HepG2 (cell line): Measurements from ENCODE around the gene SLIT1. TPM values are rescaled to one million over a fixed set of nuclear protein-coding genes. Genes with fewer than 3 reads are reported as not detected.

Source experiments
- ATAC-seq: fragments of 200-7000 bp; cut with Tn5 transposase; 3 replicates; pipeline ENCODE4 v1.9.1; 2020; ENCODE audit warnings: mild to moderate bottlenecking, moderate library complexity
- BruUV-seq: library from RNA; stranded (reverse); fragments of 400-500 nt; replicated peaks from 2 replicates; lab custom pipeline; 2021; lab: Mats Ljungman, UMichigan
- CTCF ChIA-PET: fragments of 300-600 bp; formaldehyde crosslinking; extraction: SDS; loops from one replicate; lab custom pipeline; 2021; ENCODE audit warnings: low total read pairs, inconsistent platforms, low intra/inter-chr PET ratio; lab: Yijun Ruan, JAX
- POLR2A ChIA-PET: fragments of 350-600 bp; sonication (Branson Sonifier 250); formaldehyde crosslinking; loops from one replicate; lab custom pipeline; 2020; ENCODE audit warnings: antibody characterized with exemption, inconsistent platforms; lab: Yijun Ruan, JAX
- DNase-seq: peaks from one replicate; pipeline ENCODE4 v3.0.0-alpha.2; 2015; ENCODE audit warnings: low spot score
- FAIRE-seq: peaks from 3 replicates; lab custom pipeline; 2011; peaks lifted over from hg19 to GRCh38; lab: Jason Lieb, UNC
- H2AFZ ChIP-seq: one replicate; pipeline ENCODE4 v1.6.1; 2011; ENCODE audit warnings: low read length, inconsistent platforms
- H3K27ac ChIP-seq: fragments of 300-600 bp; 3 replicates; pipeline ENCODE4 v1.8.0; 2011; ENCODE audit warnings: mixed run types, mild to moderate bottlenecking, mixed read lengths, low read length, inconsistent platforms; ENCODE audit not compliant: insufficient read depth; ENCODE audit errors: extremely low read length
- H3K27me3 ChIP-seq, 2 experiments: fragments of 200-600 bp in 1 of 2; 2 replicates in 1 of 2; 3 replicates in 1 of 2; pipeline versions ENCODE4 v1.6.0 to v1.8.0; 2011; ENCODE audit warnings: low read length in 2 of 2, mild to moderate bottlenecking in 2 of 2, moderate library complexity in 2 of 2, inconsistent platforms in 1 of 2; ENCODE audit not compliant: insufficient read depth in 2 of 2, control insufficient read depth in 1 of 2
- H3K36me3 ChIP-seq, 2 experiments: fragments of 200-600 bp in 1 of 2; replicated peaks in 1 of 2; 2 replicates in 1 of 2; 3 replicates in 1 of 2; pipeline versions ENCODE4 v1.5.1 to v1.8.0; 2011; ENCODE audit warnings: low read length in 2 of 2, inconsistent platforms in 1 of 2; ENCODE audit not compliant: insufficient read depth in 2 of 2, control insufficient read depth in 1 of 2
- H3K4me1 ChIP-seq: 2 replicates; pipeline ENCODE4 v1.5.1; 2012; ENCODE audit warnings: low read length, inconsistent platforms; ENCODE audit not compliant: insufficient read depth
- H3K4me2 ChIP-seq: 2 replicates; pipeline ENCODE4 v1.6.0; 2011; ENCODE audit warnings: low read depth, low read length, inconsistent platforms
- H3K4me3 ChIP-seq, 3 experiments: fragments of 200-600 bp in 1 of 3; sonication (generic), shearing (Covaris generic) in 1 of 3; replicated peaks in 1 of 3; 2 replicates each; pipeline ENCODE4 v1.5.1; 2011 to 2016; ENCODE audit warnings: low read length in 3 of 3, inconsistent platforms in 2 of 3, low read depth in 2 of 3, mild to moderate bottlenecking in 2 of 3, control low read depth in 1 of 3, mixed read lengths in 1 of 3; ENCODE audit not compliant: insufficient read depth in 1 of 3
- H3K79me2 ChIP-seq: one replicate; pipeline ENCODE4 v1.6.1; 2011; ENCODE audit warnings: low read length, inconsistent platforms; ENCODE audit not compliant: insufficient read depth
- H3K9ac ChIP-seq: 2 replicates; pipeline ENCODE4 v1.6.0; 2011; ENCODE audit warnings: mild to moderate bottlenecking, low read depth, low read length, inconsistent platforms; ENCODE audit not compliant: insufficient read depth
- H3K9me3 ChIP-seq: 2 replicates; pipeline ENCODE4 v1.5.1; 2012; ENCODE audit warnings: mild to moderate bottlenecking, low read length
- H4K20me1 ChIP-seq: 2 replicates; pipeline ENCODE4 v1.6.0; 2011; ENCODE audit warnings: inconsistent platforms, mild to moderate bottlenecking, low read length, moderate library complexity; ENCODE audit not compliant: insufficient read depth
- BATF2 ChIP-seq: sonication (generic); formaldehyde crosslinking; IDR thresholded peaks from 2 replicates; pipeline ENCODE4 v1.8.0; 2022; ENCODE audit warnings: mild to moderate bottlenecking, missing genetic modification reagents, moderate library complexity
- CEBPB ChIP-seq: IDR thresholded peaks from 2 replicates; pipeline ENCODE4 v1.6.1; 2011; ENCODE audit warnings: low read depth, low read length, improper control_type of control experiment, borderline replicate concordance
- EEA1 ChIP-seq: sonication (generic); formaldehyde crosslinking; IDR thresholded peaks from 2 replicates; pipeline ENCODE4 v1.5.1; 2020; ENCODE audit warnings: mild to moderate bottlenecking, missing genetic modification reagents, borderline replicate concordance
- EZH2 ChIP-seq: conservative IDR thresholded peaks from 2 replicates; pipeline ENCODE4 v1.6.1; 2012; ENCODE audit warnings: mild to moderate bottlenecking, low read depth, low read length, moderate library complexity
- KDM6A ChIP-seq: IDR thresholded peaks from 2 replicates; pipeline ENCODE4 v1.6.1; 2016; ENCODE audit warnings: low read depth
- MLXIP ChIP-seq: sonication (generic); formaldehyde crosslinking; IDR thresholded peaks from 2 replicates; pipeline ENCODE4 v1.9.0; 2021; ENCODE audit warnings: missing genetic modification reagents, borderline replicate concordance
- TBX2 ChIP-seq: sonication (generic); formaldehyde crosslinking; IDR thresholded peaks from 2 replicates; pipeline ENCODE4 v1.5.0; 2020; ENCODE audit warnings: missing genetic modification reagents, mild to moderate bottlenecking, borderline replicate concordance
- TEAD2 ChIP-seq: sonication (generic); formaldehyde crosslinking; IDR thresholded peaks from 2 replicates; pipeline ENCODE4 v1.9.0; 2021; ENCODE audit warnings: missing genetic modification reagents
- XRCC5 ChIP-seq: fragments of 200-400 bp; formaldehyde crosslinking; optimal IDR thresholded peaks from 2 replicates; pipeline ENCODE3; 2017; ENCODE audit warnings: mild to moderate bottlenecking, low read length
- ZBTB10 ChIP-seq: sonication (generic); formaldehyde crosslinking; IDR thresholded peaks from 2 replicates; pipeline ENCODE4 v1.4.0; 2020; ENCODE audit warnings: missing genetic modification reagents, borderline replicate concordance
- ZBTB26 ChIP-seq: IDR thresholded peaks from 2 replicates; pipeline ENCODE4 v1.6.1; 2016; ENCODE audit warnings: missing compliant biosample characterization, missing genetic modification reagents, borderline replicate concordance
- ZNF143 ChIP-seq: sonication (generic); formaldehyde crosslinking; IDR thresholded peaks from 2 replicates; pipeline ENCODE4 v1.4.0; 2020; ENCODE audit warnings: missing genetic modification reagents
- ZNF207 ChIP-seq: fragments of 450-650 bp; IDR thresholded peaks from 2 replicates; pipeline ENCODE4 v1.6.1; 2016; ENCODE audit warnings: antibody characterized with exemption, borderline replicate concordance
- ZNF549 ChIP-seq: sonication (generic); formaldehyde crosslinking; IDR thresholded peaks from 2 replicates; pipeline ENCODE4 v1.5.0; 2020; ENCODE audit warnings: missing genetic modification reagents
- ZNF607 ChIP-seq: sonication (generic); formaldehyde crosslinking; IDR thresholded peaks from 2 replicates; pipeline ENCODE4 v1.5.1; 2020; ENCODE audit warnings: missing genetic modification reagents, mild to moderate bottlenecking, borderline replicate concordance
- ZNF652 ChIP-seq: IDR thresholded peaks from 2 replicates; pipeline ENCODE4 v1.6.1; 2016; ENCODE audit warnings: low read depth, borderline replicate concordance
- ZNF724P ChIP-seq: sonication (generic); formaldehyde crosslinking; IDR thresholded peaks from 2 replicates; pipeline ENCODE4 v1.8.0; 2022; ENCODE audit warnings: missing genetic modification reagents, borderline replicate concordance
- WGBS: methylation state at CpG from one replicate; pipeline ENCODE4 v1.1.6; 2017; ENCODE audit warnings: low lambda C conversion rate; 5-methylcytosine and 5-hydroxymethylcytosine counted together
- in situ Hi-C: cut with HindIII; loops from 2 replicates; pipeline ENCODE4 v1.10.0; 2017; ENCODE audit warnings: low pct_unique_long_range_greater_than_20kb; ENCODE audit not compliant: extremely low pct_ligation_motif_present
- intact Hi-C: fragments of 100-400 bp; cut with micrococcal nuclease; formaldehyde crosslinking; loops from one replicate; pipeline ENCODE4 v1.10.0; 2022; ENCODE audit not compliant: unreplicated experiment
- polyA plus RNA-seq, 8 experiments: library from polyadenylated mRNA; depleted of rRNA in 3 of 8; stranded (reverse) in 7 of 8; unstranded in 1 of 8; fragments of >200 nt; fragmentation: Illumina TruSeq in 4 of 8; extraction: Trizol in 4 of 8; gene quantifications; 2 replicates each; pipeline versions ENCODE4 v1.2.1 to v1.2.3, GENCODE V29; 2011 to 2016; ENCODE audit warnings: low read depth in 4 of 8, missing spikeins in 1 of 8, mixed read lengths in 1 of 8; ENCODE audit not compliant: insufficient read depth in 1 of 8
- total RNA-seq, 5 experiments: library from RNA; depleted of rRNA; stranded (reverse); fragments of >200 nt; fragmentation: Illumina TruSeq; extraction: Trizol; gene quantifications; 2 replicates each; pipeline ENCODE4 v1.2.3, GENCODE V29; 2016; ENCODE audit warnings: low read depth in 1 of 5

The SLIT1 gene
- total and polyA plus RNA-seq, 2 of the 13 experiments (the other 11 are each of a cell fraction or from before 2014, with no cell fraction given) = 0.09 to 0.33 TPM

GRCh38 chr10:97099868-97100267 lies 85.9 kb downstream of the SLIT1 start (continued):
- TF ChIP-seq BATF2 (CRISPR knock-in tag) (no peak), ZNF724P (CRISPR knock-in tag) (no peak)

- DNase-seq (no peak), ATAC-seq (no peak), FAIRE-seq (no peak)
- H3K4me1 ChIP-seq = no peaks in the 10 kb centered on the region
- no peak overlapping the region for H3K4me3 ChIP-seq
- H3K9ac ChIP-seq = no peak overlapping the region
- ChIA-PET CTCF (no interaction called here), POLR2A (no interaction called here)
- no peak overlapping the region for H2AFZ ChIP-seq
- no peak overlapping the region for H3K27ac ChIP-seq
- no peaks in the 10 kb centered on the region for H4K20me1 ChIP-seq
- H3K9me3 ChIP-seq = no peaks in the 10 kb centered on the region
- H3K27me3 ChIP-seq = peaks cover 8 to 89% of the 10 kb centered on the region in 2 experiments
- intact Hi-C loops = no loop called here
- H3K79me2 ChIP-seq = no peaks in the 10 kb centered on the region
- no peaks in the 10 kb centered on the region for H3K36me3 ChIP-seq
- H3K4me2 ChIP-seq = no peak overlapping the region
- WGBS = 3% methylated on average over 8 of the region's 8 CpGs
- BruUV-seq = no TSS peak
- in situ Hi-C loops = no loop called here
- TF ChIP-seq MLXIP (CRISPR knock-in tag) (no peak), EZH2 (no peak), ZBTB26 (CRISPR knock-in tag) (no peak), CEBPB (no peak), ZBTB10 (CRISPR knock-in tag) (no peak), ZNF652 (CRISPR knock-in tag) (no peak), TBX2 (CRISPR knock-in tag) (no peak), KDM6A (CRISPR knock-in tag) (no peak), ZNF607 (no peak), EEA1 (CRISPR knock-in tag) (no peak), XRCC5 (no peak), ZNF549 (CRISPR knock-in tag) (no peak), ZNF143 (CRISPR knock-in tag) (no peak), TEAD2 (CRISPR knock-in tag) (no peak), ZNF207 (no peak)
Observed at GRCh38 chr10:97099089-97099488, 86.7 kb downstream of the SLIT1 start.
